Spleen (tissue), 7 donors: ENCODE results near the gene APBB2.

ENCODE experiments used
- POLR2A ChIP-seq, 3 donors: fragments of 450-650 bp; IDR thresholded peaks; one replicate each; pipeline ENCODE4 v1.5.1; 2017; ENCODE audit warnings: antibody characterized with exemption in 3 of 3, mild to moderate bottlenecking in 1 of 3
- POLR2AphosphoS5 ChIP-seq, 3 donors: sonication (generic); formaldehyde crosslinking; IDR thresholded peaks; one replicate each; pipeline ENCODE4 v1.5.1; 2017; ENCODE audit warnings: antibody characterized with exemption in 3 of 3
- TF ChIP-seq, protein P1 (sequence below), 11 experiments: fragments of 200-600 bp in 7 of 11; fragments of 450-650 bp in 4 of 11; sonication (generic) in 4 of 11; IDR thresholded peaks in 8 of 11; conservative IDR thresholded peaks in 3 of 11; 1 replicate in 7 of 11; 2 replicates in 4 of 11; pipeline versions ENCODE4 v1.4.0 to v1.8.0; 2016 to 2021; ENCODE audit warnings: antibody characterized with exemption in 11 of 11, inconsistent platforms in 4 of 11, mild to moderate bottlenecking in 1 of 11
- donor health status: DM: no; HTN: no; CAD: no; lungs with moderate emphysema.
- donor health status: DM: no; HTN: no; CAD: no.
- donor health status: DM: no; HTN: no; CAD: no.

DNA sequence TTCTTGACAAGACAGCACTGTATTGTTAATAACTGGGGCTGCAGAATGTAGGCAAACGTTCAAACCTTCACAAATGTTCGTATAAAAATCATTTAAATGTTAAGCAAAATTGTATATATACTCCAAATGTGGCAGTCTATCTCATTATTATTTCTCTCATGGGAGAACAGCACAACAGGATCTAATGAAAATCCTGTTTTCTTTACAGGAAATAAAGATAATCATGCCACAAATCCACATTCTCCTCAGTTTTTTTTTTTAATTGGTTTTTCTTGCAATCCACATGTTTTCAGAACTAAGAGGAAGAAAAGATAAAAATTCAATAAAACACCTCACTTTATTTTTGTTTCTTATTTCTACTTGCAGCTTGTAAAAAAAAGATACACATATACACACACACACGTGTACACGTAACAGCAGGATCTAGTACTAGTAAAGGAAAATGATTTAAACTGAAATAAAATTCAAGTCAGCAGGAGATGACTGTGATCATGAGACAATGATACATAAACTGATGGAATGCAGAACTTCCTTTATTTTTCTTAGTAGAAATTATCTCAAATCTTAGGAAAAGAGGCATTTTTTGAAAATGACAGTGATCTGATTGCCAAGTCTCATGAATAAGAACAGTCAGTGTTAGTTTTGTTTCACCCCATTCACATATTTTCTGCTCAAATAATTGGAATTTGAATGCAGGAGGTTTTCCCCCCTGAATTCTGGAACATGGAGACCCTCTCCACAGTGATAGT is 11.3 kb downstream of the APBB2 start:
- TF ChIP-seq, protein P1, sequence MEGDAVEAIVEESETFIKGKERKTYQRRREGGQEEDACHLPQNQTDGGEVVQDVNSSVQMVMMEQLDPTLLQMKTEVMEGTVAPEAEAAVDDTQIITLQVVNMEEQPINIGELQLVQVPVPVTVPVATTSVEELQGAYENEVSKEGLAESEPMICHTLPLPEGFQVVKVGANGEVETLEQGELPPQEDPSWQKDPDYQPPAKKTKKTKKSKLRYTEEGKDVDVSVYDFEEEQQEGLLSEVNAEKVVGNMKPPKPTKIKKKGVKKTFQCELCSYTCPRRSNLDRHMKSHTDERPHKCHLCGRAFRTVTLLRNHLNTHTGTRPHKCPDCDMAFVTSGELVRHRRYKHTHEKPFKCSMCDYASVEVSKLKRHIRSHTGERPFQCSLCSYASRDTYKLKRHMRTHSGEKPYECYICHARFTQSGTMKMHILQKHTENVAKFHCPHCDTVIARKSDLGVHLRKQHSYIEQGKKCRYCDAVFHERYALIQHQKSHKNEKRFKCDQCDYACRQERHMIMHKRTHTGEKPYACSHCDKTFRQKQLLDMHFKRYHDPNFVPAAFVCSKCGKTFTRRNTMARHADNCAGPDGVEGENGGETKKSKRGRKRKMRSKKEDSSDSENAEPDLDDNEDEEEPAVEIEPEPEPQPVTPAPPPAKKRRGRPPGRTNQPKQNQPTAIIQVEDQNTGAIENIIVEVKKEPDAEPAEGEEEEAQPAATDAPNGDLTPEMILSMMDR (IDR thresholded peaks at IDR 0.05 in 8 of 11, conservative IDR thresholded peaks at IDR 0.05 in 3 of 11), result no peak
- TF ChIP-seq POLR2A (IDR thresholded peaks at IDR 0.05) (no peak), POLR2AphosphoS5 (IDR thresholded peaks at IDR 0.05) (no peak)
